ENCODE measurements around the gene MSH3.

GRCh38 chr5:80837679-80838078, 183.2 kb downstream of the MSH3 start:
- TF ChIP-seq CTCF (optimal IDR thresholded peaks at IDR 0.05 in 1 of 3, IDR thresholded peaks at IDR 0.05 in 1 of 3, conservative IDR thresholded peaks at IDR 0.05 in 1 of 3; ENCODE audit: extremely low read depth in 1 of 3, insufficient read depth in 2 of 3, low read length in 3 of 3) = no peak
- TF ChIP-seq EZH2 (IDR thresholded peaks at IDR 0.05; ENCODE audit: low read length) = no peak

Measured in keratinocyte (primary cell).